Myocyte (in vitro differentiated cells): Measurements from ENCODE around the gene CCDC197. TPM values are rescaled to one million over a fixed set of nuclear protein-coding genes. Genes with fewer than 3 reads are reported as not detected.

ENCODE experiments used
- DNase-seq: peaks from one replicate; pipeline ENCODE4 v3.0.0-alpha.2; 2012; ENCODE audit warnings: low read depth
- microRNA-seq: library from miRNA; unstranded; fragments of <30 nt; microRNA quantifications from one replicate; pipeline ENCODE4, GENCODE V29; 2016
- total RNA-seq: library from RNA; depleted of rRNA; stranded (reverse); fragments of >200 nt; gene quantifications from 2 replicates; pipeline ENCODE4 v1.2.3, GENCODE V29; 2014

Gene CCDC197
- total RNA-seq, 1 donor from 2014 or later: not detected

DNA sequence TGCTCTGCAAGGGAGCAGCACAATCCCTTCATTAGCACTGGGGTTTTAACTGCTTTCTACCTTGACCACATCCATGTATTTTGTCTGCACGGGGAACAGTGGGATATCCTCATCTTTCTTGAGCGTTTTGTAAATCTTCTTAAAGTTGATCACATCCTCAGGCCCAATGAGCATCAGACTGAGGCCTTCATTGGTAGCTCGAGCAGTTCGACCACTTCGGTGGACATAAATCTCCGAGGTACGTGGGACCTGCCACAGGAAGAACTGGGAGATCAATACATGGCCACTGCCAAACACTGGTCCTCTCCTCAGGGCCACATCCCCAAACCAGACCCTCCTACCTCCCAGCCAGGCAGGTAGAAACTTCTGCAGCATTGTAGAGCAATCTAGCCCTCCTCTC is 57.8 kb downstream of the CCDC197 start:
- DNase-seq: no peak

DNA sequence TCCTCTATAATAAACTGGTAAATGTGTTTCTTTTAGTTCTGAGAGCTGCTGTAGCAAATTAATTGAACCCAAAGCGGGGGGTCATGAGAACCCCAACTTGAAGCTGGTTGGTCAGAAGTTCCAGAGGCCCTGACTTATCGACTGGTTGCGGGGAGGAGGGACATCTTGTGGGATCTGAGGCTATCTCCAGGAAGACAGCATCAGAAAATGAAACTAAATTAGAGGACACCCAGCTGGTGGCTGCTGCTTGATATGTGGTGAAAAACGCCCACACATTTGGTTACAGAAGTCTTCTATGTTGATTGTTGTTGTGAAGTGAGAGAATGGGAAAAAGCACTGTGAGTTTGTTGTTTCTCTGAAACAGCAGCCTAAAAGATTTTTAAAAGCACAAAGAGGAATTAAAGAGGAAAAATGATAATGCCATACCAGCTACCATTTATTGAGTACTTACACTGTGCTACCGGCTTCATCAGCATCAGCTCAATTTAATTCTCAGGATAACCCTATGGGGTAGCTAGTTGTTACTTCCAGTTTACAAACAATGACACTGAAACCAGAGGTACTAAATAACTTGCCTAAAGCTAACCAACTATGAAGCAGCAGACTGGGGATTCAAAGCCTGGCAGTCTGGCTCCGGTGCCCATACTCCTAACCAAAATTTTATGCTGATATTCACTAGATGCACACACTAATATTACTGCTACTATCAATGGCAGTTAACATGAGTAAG is 59.6 kb downstream of the CCDC197 start:
- DNase-seq: peak; percentile 59

DNA sequence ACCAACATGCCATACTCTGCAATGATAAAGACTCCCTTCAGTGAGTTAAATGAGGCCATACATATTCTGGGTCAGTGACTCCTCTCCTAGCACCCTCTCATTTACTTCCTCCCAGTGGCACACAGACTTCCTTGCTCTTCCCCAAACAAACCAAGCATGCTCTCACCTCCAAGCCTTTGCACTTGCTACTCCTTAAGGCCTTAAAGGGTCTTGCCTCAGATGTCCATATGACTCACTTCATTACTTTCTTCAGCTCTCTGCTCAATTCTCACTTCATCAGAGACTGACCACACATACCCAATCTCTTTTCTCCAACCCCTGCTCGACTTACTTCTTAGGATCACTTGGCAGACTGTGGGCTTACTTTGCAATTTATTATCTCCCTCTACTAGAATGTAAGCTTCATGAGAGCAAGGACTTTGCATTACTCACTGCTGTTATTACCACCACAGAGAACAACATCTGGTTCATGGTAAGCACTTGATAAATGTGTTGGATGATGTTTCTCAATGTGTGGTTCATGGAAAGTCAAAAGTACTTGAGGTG is 61.1 kb downstream of the CCDC197 start:
- no peak for DNase-seq

Small RNA genes within 50 kb of the gene (microRNA-seq; reads per million reads assigned to microRNA genes)
- not detected for gene MIR4506

Other genes starting within 250 kb of the CCDC197 start
- gene PRIMA1, start 208.8 kb upstream of the CCDC197 start, total RNA-seq: not detected in 2 replicates
- not detected in 2 replicates for gene FAM181A, start 70.0 kb upstream of the CCDC197 start, total RNA-seq
- gene ASB2, start 20.7 kb upstream of the CCDC197 start, total RNA-seq: 0.73 and 8.9 TPM in 2 replicates
- 0.48 and 1.1 TPM in 2 replicates for gene OTUB2, start 29.0 kb downstream of the CCDC197 start, total RNA-seq
- gene DDX24, start 83.9 kb downstream of the CCDC197 start, total RNA-seq: 156 and 161 TPM in 2 replicates
- 5.6 and 10.3 TPM in 2 replicates for gene IFI27L1, start 84.0 kb downstream of the CCDC197 start, total RNA-seq
- gene IFI27, start 113.4 kb downstream of the CCDC197 start, total RNA-seq: 2.5 and 5.8 TPM in 2 replicates
- 34.8 and 42.6 TPM in 2 replicates for gene IFI27L2, start 132.3 kb downstream of the CCDC197 start, total RNA-seq
- gene PPP4R4, start 177.0 kb downstream of the CCDC197 start, total RNA-seq: 0.75 and 1.2 TPM in 2 replicates